ENCODE data around the gene MARCHF7. TPM values are rescaled to one million over a fixed set of nuclear protein-coding genes. Genes with fewer than 3 reads are reported as not detected.
"Not testable (repeated sequence)": the region's sequence is repeated elsewhere in the genome, so short reads cannot be mapped to it uniquely, and the experiment has no call there.

Gene MARCHF7
- total RNA-seq, 1 donor = 191 TPM

DNA sequence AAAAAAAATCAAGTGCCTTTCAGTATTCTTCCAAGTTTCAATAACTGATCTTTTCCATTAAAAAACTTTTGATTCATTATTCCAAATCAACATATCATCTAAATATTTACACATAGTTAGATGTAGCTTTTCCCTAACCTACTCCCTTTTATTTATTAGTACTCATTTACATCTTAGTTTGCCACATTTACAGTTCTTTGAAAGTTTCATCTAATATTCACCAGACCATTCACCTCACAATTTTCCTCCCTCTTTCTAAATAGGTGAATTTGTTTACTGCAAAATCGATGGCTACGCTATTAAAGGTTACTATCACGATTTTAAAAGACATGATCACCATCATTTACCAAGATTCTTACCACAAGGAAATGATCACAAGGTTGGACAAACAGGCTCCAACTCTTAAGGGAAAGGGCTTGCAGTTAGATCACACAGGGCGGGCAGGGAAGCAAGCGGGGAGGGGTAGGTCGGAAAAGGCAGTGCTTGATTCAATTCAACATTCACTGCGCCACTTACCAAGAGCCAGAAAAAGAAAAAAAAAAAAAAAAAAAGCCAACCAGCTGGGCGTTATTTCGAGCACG is 654 bp upstream of the MARCHF7 start:
- H3K4me3 ChIP-seq (ENCODE audit: low read depth, low read length) = peak overlapping the region; percentile 97
- TF ChIP-seq CTCF (IDR thresholded peaks at IDR 0.05; ENCODE audit: insufficient read depth, low read length) = no peak
- no peak for DNase-seq (ENCODE audit: low read depth)

DNA sequence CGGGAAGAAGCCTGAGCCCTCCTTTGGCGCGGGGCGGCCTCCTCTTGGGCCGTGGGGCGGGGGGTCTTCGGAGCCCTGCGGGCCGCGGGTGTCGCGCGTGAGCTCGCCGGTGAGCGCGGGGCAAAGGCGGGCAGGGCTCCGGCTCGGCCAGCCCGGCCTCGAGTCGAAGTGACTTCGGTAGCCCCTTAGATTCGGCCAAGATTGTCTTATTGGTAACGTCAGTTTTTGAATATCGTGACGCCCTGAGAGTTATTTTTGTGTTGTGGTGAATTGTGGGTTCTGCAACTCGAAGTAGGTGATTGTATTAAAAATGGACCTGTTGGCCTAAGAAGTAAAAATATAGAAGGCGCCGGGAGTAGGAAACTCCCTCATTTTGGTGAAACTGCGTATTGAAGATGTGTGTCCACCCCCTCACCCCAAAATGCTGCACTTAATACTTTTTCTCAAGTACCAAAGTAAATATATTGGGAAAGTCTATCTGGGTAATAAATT is 669 bp downstream of the MARCHF7 start:
- TF ChIP-seq CTCF (IDR thresholded peaks at IDR 0.05; ENCODE audit: insufficient read depth, low read length) = no peak
- DNase-seq (ENCODE audit: low read depth) = peak; percentile 37
- H3K4me3 ChIP-seq (ENCODE audit: low read depth, low read length) = peak overlapping the region; percentile 97

DNA sequence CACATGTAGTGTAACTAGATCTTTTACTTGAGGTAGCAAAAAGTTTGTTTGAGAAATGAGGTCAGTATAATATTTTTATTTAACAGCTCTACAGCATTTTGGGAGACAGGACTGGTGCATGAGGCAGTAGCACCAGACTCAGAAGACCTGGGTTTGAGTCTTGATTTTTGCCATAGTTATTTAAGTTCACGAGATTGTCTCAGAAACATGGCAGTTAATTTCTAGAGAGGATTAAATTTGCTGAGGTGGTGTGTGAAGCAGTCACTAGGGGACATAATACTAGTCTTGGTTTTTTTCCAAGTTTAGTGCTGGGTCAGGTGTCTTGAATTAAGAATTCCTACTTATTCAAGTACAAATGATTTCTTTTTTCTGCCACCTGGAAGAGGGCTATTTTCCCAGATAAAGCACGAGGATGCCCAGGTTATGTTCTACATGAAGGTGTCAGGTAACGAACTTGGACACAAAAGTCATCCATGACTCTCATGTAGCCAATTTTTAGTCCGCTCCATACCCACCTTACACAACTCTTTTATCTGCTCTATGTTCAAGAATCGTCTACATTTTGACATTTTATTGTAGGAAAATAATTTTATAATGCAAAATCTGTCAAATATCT is 1.4 kb downstream of the MARCHF7 start:
- peak; percentile 54 for DNase-seq (ENCODE audit: low read depth)
- TF ChIP-seq CTCF (IDR thresholded peaks at IDR 0.05; ENCODE audit: insufficient read depth, low read length) = peak; percentile 18
- peak overlapping the region; percentile 97 for H3K4me3 ChIP-seq (ENCODE audit: low read depth, low read length)

GRCh38 chr2:159714247-159714930 is 2.1 kb downstream of the MARCHF7 start:
- peak overlapping the region; percentile 97 for H3K4me3 ChIP-seq (ENCODE audit: low read depth, low read length)
- peak; percentile 51 for DNase-seq (ENCODE audit: low read depth)
- no peak for TF ChIP-seq CTCF (IDR thresholded peaks at IDR 0.05; ENCODE audit: insufficient read depth, low read length)

GRCh38 chr2:159715451-159715850 is 3.1 kb downstream of the MARCHF7 start:
- no peak for DNase-seq (ENCODE audit: low read depth)
- no peak overlapping the region for H3K4me3 ChIP-seq (ENCODE audit: low read depth, low read length)
- TF ChIP-seq CTCF (IDR thresholded peaks at IDR 0.05; ENCODE audit: insufficient read depth, low read length) = no peak

GRCh38 chr2:159716409-159716808 is 4.1 kb downstream of the MARCHF7 start:
- not testable (repeated sequence) for DNase-seq (ENCODE audit: low read depth); H3K4me3 ChIP-seq (ENCODE audit: low read depth, low read length)

DNA sequence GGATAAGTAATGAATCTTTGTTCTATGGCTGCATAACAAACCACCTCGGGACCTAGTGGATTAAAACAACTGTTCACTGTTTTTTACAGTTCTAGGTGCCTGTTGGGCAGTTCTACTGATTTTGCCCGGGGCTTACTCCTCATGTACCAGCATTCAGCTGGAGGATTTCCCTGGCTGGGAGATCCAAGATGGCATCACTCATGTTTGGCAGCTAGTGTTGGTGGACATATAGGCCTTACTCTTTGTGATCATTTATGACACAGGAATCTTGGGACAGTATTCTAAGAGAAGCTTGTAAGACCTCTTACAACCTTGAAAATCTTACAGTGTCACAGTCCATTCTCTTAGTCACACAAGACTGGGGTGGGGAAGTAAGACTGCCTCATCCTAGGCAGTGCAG is 4.6 kb downstream of the MARCHF7 start:
- no peak for DNase-seq (ENCODE audit: low read depth)
- no peak for TF ChIP-seq CTCF (IDR thresholded peaks at IDR 0.05; ENCODE audit: insufficient read depth, low read length)
- no peak overlapping the region for H3K4me3 ChIP-seq (ENCODE audit: low read depth, low read length)
